ENCODE results near the gene RACK1. TPM values are rescaled to one million over a fixed set of nuclear protein-coding genes. Genes with fewer than 3 reads are reported as not detected.
"Not testable (repeated sequence)": the region's sequence is repeated elsewhere in the genome, so short reads cannot be mapped to it uniquely, and the experiment has no call there.

RACK1 gene
- total and polyA plus RNA-seq, 12 donors: 581 to 2,221 (median 640) TPM

GRCh38 chr5:181211208-181211607 is 32.5 kb downstream of the RACK1 start:
- Histone ChIP-seq H3K27me3 (peaks cover 0 to 7% (median 0%) of the 10 kb centered on the region in 7 donors), H3K9me3 (no peaks in the 10 kb centered on the region), H3K36me3 (no peaks in the 10 kb centered on the region), H3K4me1 (peaks cover 0 to 27% (median 17%) of the 10 kb centered on the region in 9 donors), H3K4me3 (no peak overlapping the region), H3K27ac (peak overlapping the region in 1 of 10 donors; percentile 62)
- ATAC-seq: no peak
- intact Hi-C loops (cut with DNase I): no loop called here
- DNase-seq: no peak
- peak in 3 of 9 donors; percentile 7 to 15 (median 12) for TF ChIP-seq CTCF (IDR thresholded peaks at IDR 0.05)
- 35 to 52% methylated on average over 7 of the region's 7 CpGs for WGBS, 2 donors

GRCh38 chr5:181210698-181211097 is 33.0 kb downstream of the RACK1 start:
- H3K36me3 ChIP-seq; H3K9me3 ChIP-seq; ATAC-seq; H3K4me3 ChIP-seq; H3K27ac ChIP-seq; intact Hi-C loops (cut with DNase I); DNase-seq: not testable (repeated sequence)
- peaks cover 0 to 28% (median 18%) of the 10 kb centered on the region in 9 donors for H3K4me1 ChIP-seq
- 74 to 76% methylated on average over 17 of the region's 17 CpGs for WGBS, 2 donors
- H3K27me3 ChIP-seq: peaks cover 0 to 12% (median 0%) of the 10 kb centered on the region in 7 donors

GRCh38 chr5:181210148-181210547 is 33.6 kb downstream of the RACK1 start:
- WGBS, 2 donors: 83 to 85% methylated on average over 11 of the region's 11 CpGs
- Histone ChIP-seq H3K27me3 (peaks cover 0 to 16% (median 0%) of the 10 kb centered on the region in 7 donors), H3K4me1 (peaks cover 3 to 34% (median 23%) of the 10 kb centered on the region in 9 donors)
- intact Hi-C loops (cut with DNase I); H3K4me3 ChIP-seq; H3K36me3 ChIP-seq; H3K9me3 ChIP-seq; H3K27ac ChIP-seq; ATAC-seq; DNase-seq: not testable (repeated sequence)

- H3K27ac ChIP-seq; ATAC-seq; H3K36me3 ChIP-seq; H3K9me3 ChIP-seq; H3K4me3 ChIP-seq; DNase-seq; intact Hi-C loops (cut with DNase I): not testable (repeated sequence)
- peaks cover 7 to 43% (median 32%) of the 10 kb centered on the region in 9 donors for H3K4me1 ChIP-seq
- H3K27me3 ChIP-seq: peaks cover 0 to 28% (median 0%) of the 10 kb centered on the region in 7 donors
- 90 to 91% methylated on average over 23 to 24 of the region's 24 CpGs for WGBS, 2 donors
Observed at GRCh38 chr5:181209006-181209405, 34.7 kb downstream of the RACK1 start.

DNA sequence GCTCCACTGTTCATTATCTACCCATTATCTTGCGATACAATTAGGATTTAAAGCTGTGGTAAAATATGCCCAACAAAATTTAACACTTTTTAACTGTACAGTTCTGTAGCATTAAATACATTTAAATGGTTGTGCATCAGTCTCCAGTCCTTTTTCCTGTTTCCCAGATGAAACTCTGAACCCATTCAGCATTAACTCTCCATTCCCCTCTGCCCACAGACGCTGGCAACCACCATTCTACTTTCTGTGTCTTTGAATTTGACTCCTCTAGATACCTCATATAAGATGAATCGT is 35.8 kb downstream of the RACK1 start:
- intact Hi-C loops (cut with DNase I): loop anchor here in 5 of 10 donors (1.0 to 2.0 kb wide), 4 partner anchors 9 to 17 kb away; partner anchors contain the start of gene TRIM41 (in 2 of the 5)
- ATAC-seq (no peak), DNase-seq (no peak)
- Histone ChIP-seq H3K36me3 (peaks cover 0 to 1% (median 0%) of the 10 kb centered on the region in 9 donors), H3K9me3 (no peaks in the 10 kb centered on the region), H3K27ac (peak overlapping the region in 8 of 10 donors; percentile 10 to 87 (median 82)), H3K4me3 (peak overlapping the region in 3 of 10 donors; percentile 74 to 90 (median 74)), H3K4me1 (peaks cover 7 to 48% (median 39%) of the 10 kb centered on the region in 9 donors), H3K27me3 (peaks cover 0 to 28% (median 0%) of the 10 kb centered on the region in 7 donors)
- 36 to 46% methylated on average over 3 of the region's 3 CpGs for WGBS, 2 donors
- TF ChIP-seq CTCF (IDR thresholded peaks at IDR 0.05): no peak

All from heart right ventricle (tissue), 16 donors.